Endometrium (tissue), 2 donors: ENCODE data around the gene TENM3.

Experiments
- FAIRE-seq: peaks from 2 replicates; lab custom pipeline; 2012; peaks lifted over from hg19 to GRCh38; lab: Jason Lieb, UNC
- donor health status: control.
- donor health status: control.

Gene TENM3

DNA sequence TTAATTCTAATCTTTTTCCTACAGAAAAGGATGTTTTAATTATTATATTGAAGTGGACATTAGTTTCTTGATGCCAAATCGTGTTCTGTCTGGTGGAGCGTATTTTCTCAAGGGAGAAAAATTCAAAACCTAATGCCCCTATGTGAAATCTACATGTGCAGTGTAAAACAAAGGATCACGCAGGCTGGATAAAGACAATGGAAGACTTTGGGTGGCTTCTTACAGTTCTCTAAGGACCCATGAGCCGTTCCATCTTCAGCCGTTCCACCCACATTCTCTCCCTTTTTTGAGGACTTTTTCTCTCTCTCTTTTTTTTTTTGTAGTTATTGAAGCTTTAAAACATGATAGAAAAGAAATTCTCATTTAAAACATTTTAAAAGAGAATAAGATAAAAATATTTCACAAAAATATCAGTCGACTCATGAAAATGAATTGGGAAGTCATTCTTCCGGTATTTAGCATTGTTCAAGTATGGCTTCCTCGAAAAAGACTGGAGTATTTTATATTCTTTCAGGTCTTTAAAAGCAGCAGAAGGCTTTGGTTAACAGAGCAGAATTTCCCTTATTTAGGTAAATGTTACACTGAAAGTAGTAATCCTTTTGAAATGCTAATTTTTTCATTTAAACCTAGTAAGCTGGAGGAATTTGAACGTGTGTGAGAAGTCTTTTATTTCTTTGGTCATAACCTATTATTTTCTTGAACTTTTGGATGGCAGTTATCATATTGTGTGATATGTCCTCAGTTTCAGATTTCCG is 11.0 kb downstream of the TENM3 start:
- no peak for FAIRE-seq

DNA sequence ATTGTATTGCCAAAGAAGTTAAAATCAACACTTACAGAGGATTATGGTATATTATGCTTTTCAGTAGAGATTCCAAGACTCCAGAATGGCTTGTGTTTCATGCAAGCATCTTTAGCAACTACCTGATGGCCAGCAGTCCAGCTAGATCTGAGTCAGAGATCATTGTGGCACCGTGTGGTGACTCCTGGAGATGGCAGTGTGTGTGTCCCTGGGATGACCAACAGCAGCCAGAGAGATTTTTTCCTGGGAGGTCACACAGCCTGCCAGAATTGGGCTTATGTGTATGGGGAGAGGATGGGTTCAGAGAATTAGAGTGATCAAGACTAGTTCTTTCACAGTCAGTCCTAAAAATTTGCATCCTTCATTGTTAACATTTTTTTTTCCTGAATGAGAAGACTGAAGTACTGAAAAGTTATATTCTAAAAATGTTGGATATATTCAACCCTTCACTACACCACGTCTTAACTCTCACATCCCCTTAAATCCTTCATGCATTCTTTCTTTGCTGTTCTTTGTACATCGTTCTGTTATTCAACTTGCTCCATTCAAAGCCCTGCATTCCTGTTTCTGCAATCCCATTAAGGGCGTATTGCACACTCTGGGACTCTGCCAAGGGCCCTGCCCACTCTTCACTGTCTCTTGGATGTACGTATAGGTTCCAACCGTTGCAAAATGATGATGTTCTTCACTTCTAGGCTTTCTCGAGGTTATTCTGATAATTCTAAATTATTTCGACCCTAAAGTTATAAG is 12.4 kb downstream of the TENM3 start:
- no peak for FAIRE-seq

DNA sequence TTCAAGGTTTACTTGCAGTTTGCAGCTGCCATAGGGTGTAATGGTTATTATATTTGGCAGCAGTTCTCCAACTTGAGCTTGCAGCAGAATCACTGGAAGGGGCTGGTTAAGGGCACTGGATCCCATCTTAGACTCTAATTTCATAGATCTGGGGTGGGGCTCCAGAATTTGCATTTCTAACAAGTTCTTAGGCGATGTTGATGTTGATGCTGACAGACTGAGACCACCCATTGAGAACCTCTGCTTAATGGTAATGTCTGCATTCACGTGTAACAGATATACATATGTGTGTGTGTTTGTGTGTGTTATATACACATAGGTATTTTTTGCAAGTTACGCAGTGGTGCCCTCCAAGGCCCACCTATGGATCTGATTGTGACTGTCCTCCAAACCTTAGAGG is 13.8 kb downstream of the TENM3 start:
- FAIRE-seq = no peak

DNA sequence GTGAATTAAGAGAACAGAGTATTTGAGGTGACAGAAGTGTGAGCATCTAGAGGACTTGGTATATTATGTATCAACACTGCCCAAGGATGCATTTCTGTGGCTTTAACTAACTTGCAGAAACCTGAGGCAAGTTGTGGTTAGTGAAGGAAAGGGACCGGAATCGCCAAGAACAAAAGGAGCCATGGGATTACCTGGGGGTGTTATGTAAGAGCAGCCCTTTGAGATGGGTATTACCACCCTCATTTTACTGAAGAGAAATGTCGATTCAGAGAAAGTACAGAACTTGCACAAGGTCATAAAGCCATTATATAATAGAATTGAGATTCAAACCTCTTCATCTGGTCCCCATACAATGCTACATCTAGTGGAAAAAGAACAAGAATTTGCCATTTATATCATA is 14.3 kb downstream of the TENM3 start:
- FAIRE-seq = no peak

DNA sequence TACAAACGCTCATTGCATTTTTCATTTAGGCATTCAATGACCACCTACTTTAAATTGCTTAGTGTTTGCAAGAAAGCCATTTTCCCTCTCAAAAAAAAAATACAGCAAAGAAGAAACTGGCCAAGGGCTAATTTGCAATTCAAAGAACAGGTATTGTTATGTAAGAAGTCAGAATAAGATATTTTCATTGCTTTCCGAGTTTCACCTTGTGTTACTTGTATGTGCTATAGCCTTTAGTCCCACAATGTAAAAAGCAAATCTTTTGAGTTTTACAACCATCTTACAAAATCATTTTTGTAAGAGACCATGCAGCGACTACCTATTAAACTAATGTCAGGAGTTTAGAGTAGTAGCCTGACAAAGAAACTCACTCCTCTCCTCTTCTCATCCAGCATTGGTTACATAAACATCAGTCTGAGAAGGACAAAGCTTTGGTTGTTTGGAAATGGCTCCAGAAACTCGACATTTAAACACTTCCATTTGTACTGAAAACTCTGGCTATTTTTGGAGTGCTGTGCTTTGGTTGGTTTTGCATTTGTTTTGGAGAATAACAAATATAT is 15.3 kb downstream of the TENM3 start:
- no peak for FAIRE-seq

DNA sequence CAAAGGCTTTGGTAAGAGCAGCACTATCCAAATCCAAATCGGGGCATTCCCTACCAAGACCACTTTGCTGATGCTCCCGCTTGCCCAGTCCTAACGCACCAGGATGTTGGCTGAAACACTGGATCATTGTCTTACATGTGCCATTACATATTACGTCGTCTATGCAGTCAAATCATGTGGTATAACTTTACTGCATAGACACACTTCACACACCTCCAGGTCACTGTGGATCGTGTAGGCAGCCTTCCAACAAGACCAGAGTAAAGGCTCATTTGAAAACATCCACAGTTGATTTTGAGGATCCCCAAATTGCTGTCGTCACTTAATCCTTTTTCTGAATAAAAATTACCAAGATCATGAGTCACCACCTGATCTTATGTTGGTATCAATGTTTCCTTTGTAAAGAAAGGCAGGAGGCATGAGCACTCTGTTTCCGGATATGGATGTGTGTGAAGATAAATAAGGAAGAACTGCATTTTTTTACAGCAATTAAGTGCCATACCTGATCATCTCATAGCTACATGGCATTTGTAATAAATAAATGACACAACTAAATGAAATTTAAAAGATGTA is 18.5 kb downstream of the TENM3 start:
- FAIRE-seq = no peak

DNA sequence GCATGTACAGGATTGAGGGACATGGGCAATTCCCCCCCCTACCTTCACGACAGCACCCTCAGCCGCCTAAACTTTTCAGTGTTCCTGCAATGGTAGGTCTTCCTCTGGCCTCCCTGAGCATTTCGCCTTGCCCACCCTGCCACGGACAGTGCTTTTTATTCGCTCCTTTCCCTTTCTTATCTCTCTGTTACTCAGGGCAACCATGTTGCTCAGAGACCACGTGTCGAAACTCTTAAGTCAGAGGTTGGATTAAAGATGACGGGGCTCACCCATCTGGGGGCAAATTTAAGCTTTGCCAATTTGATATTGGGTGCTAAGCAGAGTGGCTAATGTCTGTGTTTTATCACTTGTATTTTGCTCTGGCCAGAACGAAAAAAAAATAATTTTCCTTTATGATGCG is 20.4 kb downstream of the TENM3 start:
- FAIRE-seq = no peak

DNA sequence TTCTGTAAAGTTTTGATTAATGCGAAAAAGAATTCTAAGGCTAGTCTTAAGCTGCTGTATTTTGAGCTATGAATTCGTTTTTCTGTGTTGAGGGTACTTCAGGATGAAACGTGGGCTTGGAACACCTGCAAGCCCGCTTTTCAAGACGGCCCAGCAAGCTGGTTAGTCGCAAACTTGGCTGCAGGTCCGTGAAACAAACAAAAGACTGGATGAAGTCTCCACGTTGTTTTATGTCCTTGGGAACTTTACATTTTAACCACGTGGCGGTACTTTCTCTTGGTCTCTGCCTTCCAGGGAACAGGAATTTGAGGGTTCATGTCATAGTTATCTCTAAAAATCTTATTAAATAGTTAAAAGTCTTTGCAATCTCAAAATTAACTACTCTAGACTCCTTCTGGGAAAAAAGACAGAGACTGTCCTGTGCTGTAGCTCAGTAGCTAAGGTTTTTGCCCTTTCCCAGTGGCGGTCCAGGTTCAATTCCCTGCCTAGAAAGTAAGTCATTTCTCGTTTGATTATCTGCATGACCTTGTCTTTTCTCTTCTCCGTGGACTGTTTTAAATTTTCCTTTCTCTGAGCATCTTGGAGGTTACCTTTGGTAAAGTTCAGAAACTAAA is 21.0 kb downstream of the TENM3 start:
- no peak for FAIRE-seq

DNA sequence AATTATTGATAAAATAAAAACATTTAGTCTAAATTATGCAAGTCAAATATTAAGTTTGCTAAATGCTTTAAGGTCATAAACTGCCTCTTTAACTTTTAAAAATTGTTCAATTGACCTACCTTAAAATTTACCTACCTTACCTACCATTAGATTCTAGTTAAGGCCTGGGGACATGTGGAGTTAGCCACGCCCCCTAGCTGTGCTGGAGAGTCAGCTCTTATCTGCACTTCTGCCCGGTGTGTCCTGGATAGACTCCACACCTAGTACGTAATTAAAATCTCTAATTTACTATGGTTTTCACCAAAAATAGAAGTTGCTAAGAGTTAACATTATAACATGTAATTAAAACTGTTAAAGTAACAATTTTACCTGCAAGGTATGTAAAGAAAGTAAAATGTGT is 22.7 kb downstream of the TENM3 start:
- FAIRE-seq = no peak

DNA sequence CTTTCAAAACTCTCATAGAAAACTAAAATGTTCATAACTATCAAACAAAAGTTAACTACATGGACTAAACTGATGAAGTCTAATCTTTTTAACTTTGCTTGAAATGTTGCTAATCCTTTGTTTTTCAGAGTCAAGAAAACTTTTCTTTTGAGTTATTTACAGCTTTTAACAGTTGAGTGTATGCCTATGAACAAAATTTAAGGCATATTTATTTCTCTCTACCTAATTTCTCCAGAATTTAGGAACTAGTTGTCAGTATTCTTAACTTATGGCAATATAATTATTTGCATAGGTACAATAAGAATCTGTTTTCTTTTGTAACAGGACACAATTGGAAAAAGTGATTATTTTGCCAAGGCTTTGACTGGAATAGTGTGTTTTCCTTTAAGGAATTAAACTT is 23.8 kb downstream of the TENM3 start:
- no peak for FAIRE-seq

DNA sequence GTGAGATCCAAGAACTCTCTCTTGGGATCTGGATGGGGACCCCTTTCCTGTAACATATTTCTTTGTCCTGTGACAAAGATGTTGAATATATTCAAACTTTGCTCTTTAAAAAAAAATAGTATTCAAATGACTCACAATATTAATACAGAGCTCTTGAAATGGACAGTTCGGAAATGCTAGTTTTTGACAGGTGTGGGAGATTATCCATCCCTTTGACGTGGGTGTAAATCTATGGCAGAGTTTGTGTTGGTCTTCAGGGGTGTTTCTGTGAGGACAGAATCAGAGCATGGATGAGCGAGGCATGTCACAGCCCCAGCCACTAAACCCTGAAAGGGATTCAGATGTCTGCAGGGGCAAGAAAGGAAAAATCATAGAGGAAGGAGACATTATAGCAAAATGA is 25.8 kb downstream of the TENM3 start:
- FAIRE-seq = no peak

DNA sequence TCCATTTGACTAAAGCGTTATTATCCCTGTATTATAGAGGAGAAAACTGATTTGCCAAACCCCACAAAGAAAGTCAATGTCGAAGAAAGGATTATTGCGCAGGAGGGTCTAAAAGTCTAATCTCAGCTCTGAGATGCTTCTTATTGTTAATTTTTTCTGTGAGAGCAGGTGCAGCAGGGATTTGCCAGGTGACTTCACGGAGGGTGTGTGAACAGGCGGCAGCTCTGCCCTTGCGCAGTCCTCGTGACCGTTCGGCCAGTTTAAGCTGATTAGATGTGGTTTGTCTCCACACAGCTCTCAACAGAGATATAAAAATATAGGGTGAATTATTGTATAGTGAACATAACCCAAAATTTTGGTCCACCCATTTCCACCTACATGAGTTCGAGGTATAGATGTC is 28.5 kb downstream of the TENM3 start:
- FAIRE-seq = no peak

DNA sequence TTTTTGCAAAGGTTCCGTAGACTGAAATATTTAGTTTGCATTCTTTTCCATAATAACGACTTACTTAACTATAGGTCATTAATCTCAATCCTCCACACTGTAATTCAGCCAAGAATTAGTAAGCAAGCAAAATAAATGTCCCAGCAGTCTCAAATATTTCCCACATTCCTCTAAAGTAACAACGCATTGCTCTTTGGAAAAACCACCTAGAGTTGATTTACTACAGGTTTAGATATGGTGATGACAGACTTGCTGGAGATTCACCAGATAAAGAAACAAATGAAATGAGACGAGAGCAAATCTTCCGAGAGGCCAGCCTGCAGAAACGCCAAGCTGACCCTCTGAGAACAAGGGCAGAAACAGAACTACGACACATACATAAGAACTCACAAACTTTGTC is 28.9 kb downstream of the TENM3 start:
- FAIRE-seq = no peak

DNA sequence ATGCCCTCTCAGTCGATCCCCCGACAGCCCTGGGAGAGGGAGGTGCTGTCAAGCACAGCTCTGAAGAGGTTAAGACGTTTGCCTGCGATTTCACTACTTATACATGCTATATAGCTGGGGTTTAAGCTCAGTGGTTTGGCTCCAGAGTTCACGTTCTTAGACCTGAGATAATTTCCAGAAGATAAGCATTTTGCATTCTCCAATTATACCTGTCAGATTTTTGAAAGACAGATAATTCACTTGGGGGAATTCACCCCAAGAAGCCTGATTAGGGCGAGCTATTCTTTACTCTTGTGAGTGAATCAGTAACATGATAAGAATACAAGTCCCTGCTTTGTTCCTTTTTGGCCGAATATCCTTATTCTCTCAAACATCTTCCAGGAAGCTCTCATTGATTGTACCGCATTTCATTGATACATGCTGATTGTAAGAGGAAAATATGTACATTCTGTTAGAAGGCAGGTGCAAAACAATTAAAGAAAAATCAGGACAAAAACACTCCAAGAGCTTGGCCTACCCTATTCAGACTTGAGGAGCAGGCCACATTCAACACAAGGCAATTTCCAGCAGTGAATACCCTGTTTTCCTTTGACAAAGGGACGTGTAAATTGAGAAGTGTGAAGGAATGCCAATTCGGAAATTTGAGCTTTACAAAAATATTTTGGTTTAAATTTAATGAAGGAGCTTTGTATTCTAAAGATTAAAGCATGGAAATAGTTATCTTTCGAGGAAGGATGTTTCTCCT is 30.2 kb downstream of the TENM3 start:
- no peak for FAIRE-seq

DNA sequence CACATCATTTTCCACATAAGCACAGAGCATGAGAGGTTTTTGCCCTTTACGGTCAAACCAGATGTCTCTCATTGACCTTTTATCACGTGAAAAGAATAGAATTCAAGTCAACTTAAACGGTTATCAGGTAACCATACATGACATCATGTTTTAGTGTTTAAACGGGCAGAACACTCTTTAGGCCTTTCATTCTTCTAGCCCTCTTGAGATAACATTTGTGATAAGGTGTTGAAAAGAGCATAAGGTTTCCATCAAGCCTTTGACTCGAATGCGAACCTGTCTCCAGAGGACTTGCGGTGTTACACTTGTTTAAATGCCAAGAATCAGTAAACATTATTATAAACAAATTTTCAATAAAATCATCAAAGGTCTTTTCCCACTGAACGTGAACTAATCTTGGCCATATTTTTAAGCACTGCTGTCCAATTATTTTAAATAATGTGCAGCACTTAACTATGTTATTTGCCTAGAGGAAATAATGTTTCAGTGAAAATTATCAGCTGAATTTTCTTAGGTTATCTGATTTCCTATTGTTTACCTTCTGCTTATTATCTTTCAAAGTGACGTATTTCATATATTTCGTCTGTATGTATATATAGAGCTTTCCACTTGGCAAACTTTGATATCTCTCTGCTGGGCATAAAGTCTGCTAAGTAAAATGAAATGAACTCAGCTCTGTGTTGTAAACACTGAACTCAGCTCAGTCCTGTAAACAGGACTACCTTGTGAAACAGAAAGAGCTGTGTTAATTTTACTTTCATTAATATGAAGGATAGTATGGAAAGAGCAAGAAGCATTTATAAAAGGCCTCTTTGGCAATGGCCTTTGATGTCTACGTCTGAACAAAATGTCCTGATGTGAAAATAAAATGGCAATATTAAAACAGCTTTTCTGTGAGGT is 33.3 kb downstream of the TENM3 start:
- FAIRE-seq = no peak

DNA sequence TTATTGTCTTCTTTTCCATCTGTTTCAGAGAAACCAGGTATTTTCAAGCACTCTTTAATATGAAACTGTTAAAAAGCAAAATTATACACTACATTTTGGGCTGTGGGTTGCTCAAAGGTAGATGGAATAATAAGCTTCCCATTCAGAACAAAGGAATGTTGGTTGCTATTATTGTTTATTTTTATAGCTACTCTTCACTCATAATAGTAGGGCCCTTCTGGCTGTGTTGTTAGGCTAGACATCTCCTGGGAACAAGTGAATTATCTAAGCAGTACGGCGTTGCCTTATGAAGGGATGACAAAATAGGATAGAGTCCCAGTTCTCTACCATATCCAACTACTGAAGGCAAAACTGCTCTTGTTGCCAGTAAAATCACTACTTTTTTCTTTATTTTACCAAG is 34.2 kb downstream of the TENM3 start:
- FAIRE-seq = no peak

DNA sequence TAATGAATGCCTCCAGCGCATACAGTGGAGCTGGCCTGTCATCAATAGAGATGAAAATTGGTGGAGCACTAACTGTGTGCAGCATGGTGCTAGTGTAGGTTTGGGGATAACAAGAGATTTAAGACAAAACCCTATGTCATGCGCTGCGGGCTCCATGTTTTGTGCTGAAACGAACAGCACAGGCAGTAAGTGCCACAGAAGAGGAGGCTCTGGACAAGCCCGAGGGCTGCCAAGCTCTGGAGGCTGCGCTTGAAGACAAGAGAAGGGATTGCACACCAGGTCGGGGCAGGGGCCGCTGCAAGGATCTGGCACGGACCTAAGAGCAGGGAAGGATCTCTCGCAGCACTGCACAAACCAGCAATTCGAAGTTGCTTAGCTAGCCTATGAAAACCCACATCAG is 35.5 kb downstream of the TENM3 start:
- FAIRE-seq = no peak

DNA sequence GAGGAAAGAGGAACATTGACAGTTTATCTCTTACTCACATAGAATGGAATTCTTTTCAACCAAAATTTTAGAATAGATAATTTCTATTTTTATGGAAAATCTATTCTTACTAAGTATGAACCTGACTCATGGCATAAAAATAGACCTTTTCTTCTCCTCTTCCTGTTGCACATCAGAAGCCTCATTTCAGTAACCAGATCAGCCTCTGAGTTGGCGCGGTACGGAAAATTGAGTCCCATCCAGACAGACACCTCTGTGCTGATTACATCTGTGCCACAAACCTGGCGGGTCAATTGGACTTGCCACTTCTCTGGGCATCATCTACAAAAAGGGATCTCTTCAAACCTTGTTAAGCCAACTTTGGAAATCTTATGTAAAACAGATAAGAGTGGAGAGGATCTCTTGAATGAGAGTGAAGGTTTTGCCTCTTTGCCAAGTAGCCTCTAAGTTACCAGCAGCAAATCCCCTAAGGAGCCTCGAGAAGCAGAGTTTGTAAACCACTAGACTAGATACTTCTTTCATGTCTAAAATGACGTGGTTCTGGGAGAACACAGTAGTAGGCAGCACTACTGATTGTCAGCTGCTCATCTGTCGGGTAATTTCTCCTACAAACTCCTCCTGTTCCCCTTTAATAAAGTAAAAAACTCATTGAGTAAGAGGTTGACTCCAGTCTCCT is 37.4 kb downstream of the TENM3 start:
- FAIRE-seq = no peak

DNA sequence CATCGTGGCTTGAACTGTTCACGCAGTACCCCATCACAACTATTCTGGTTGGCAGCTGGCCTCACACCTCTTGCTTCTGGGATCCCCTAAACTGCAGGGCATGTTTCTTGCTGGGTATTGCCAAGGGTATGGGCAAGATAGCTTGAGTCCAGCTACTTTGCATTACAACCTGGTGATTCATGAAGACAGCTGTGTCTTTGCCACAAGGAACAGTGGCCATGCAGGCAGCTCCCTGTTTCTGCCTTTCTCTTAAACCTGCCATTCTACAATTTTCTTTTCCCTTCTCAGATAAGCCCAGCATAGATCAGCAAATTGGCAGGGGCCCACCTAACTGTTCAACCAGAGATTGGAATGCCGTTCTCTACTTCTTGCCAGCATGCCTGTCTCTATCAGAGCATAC is 42.8 kb downstream of the TENM3 start:
- FAIRE-seq = no peak

DNA sequence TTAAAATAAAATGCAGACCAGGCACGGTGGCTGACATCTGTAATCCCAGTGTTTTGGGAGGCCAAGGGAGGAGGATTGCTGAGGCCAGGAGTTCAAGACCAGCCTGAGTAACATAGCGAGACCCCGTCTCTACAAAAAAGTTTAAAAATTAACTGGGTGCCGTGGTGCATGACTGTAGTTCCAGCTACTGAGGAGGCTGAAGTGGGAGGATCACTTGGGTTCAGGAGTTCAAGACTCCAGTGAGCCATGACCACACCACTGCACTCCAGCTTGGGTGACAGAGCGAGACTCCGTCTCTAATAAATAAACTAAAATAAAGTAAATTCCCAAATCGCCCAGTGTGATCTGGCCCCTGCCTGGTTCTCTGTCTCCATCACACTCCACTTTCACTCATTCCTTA is 43.7 kb downstream of the TENM3 start:
- no peak for FAIRE-seq
